ENCODE measurements around the gene MCEMP1. TPM values are rescaled to one million over a fixed set of nuclear protein-coding genes. Genes with fewer than 3 reads are reported as not detected.

MCEMP1 gene
- total RNA-seq, 1 donor from 2014 or later = not detected

DNA sequence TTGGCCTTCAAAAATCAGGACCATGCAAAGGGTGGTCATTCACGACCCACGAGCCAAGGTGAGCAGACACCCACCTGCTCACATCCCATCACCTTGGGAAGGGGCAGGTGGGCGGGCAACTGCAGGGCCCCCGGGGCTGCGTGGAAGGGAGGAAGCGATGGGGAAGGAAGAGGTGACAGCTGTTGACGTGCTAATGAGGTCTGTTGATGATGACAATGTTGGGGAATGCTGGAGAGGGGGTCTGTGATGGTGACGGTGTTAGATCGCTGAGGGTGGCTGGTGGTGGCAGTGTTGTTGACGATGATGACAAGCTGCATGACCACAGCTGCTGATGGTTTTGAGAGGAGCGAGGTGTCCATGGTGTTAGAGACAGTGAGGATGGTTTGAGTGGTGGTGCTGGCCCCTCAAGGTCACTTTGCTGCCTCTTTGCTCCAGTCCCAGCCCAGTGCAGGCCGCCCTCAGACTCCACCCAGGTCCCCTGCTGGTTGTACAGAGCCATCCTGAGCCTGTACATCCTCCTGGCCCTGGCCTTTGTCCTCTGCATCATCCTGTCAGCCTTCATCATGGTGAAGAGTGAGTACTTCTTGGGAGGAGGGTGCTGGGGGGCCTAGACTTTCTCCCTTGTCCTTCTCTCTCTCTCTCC, 900 bp downstream of the MCEMP1 start:
- Histone ChIP-seq H3K9me3 (ENCODE audit: low read depth) (no peaks in the 10 kb centered on the region), H3K27me3 (peaks cover 73% of the 10 kb centered on the region), H4K20me1 (ENCODE audit: low read depth) (peaks cover 8% of the 10 kb centered on the region), H3F3A (ENCODE audit: low read depth) (no peaks in the 10 kb centered on the region), H3K79me2 (ENCODE audit: low read depth) (peaks cover 14% of the 10 kb centered on the region), H2AFZ (replicated peaks) (no peak overlapping the region), H3K36me3 (no peaks in the 10 kb centered on the region), H3K27ac (no peak overlapping the region), H3K4me3 (no peak overlapping the region), H3K4me1 (no peaks in the 10 kb centered on the region), H3K9ac (no peak overlapping the region), H3K4me2 (no peak overlapping the region)
- no peak for TF ChIP-seq CTCF (IDR thresholded peaks at IDR 0.05)
- no peak for TF ChIP-seq EZH2 (IDR thresholded peaks at IDR 0.05)
- no peak for TF ChIP-seq EZH2phosphoT487 (IDR thresholded peaks at IDR 0.05)
- Mint-ChIP-seq H3K4me3 (no peak overlapping the region), H3K27me3 (ENCODE audit: insufficient read depth, low read depth) (peaks cover 32% of the 10 kb centered on the region), H3K27ac (no peak overlapping the region), H3K36me3 (peaks cover 1% of the 10 kb centered on the region), H3K4me1 (peaks cover 13% of the 10 kb centered on the region), H3K9me3 (peaks cover 2% of the 10 kb centered on the region)
- no peak for DNase-seq (ENCODE audit: low spot score)

GRCh38 chr19:7678971-7679751, 2.3 kb downstream of the MCEMP1 start:
- Histone ChIP-seq H3K9me3 (ENCODE audit: low read depth) (no peaks in the 10 kb centered on the region), H3K79me2 (ENCODE audit: low read depth) (peaks cover 14% of the 10 kb centered on the region), H2AFZ (replicated peaks) (no peak overlapping the region), H3K36me3 (no peaks in the 10 kb centered on the region), H3K9ac (no peak overlapping the region), H3F3A (ENCODE audit: low read depth) (no peaks in the 10 kb centered on the region), H3K4me3 (no peak overlapping the region), H4K20me1 (ENCODE audit: low read depth) (peaks cover 13% of the 10 kb centered on the region), H3K27me3 (peaks cover 60% of the 10 kb centered on the region), H3K4me1 (no peaks in the 10 kb centered on the region), H3K27ac (no peak overlapping the region), H3K4me2 (no peak overlapping the region)
- Mint-ChIP-seq H3K27ac (peak overlapping the region; percentile 17), H3K27me3 (ENCODE audit: insufficient read depth, low read depth) (peaks cover 28% of the 10 kb centered on the region), H3K36me3 (peaks cover 5% of the 10 kb centered on the region), H3K9me3 (no peaks in the 10 kb centered on the region), H3K4me1 (peaks cover 13% of the 10 kb centered on the region), H3K4me3 (peak overlapping the region; percentile 83)
- TF ChIP-seq CTCF (IDR thresholded peaks at IDR 0.05) (no peak), EZH2phosphoT487 (IDR thresholded peaks at IDR 0.05) (no peak), EZH2 (IDR thresholded peaks at IDR 0.05) (no peak)
- DNase-seq (ENCODE audit: low spot score) = no peak

DNA sequence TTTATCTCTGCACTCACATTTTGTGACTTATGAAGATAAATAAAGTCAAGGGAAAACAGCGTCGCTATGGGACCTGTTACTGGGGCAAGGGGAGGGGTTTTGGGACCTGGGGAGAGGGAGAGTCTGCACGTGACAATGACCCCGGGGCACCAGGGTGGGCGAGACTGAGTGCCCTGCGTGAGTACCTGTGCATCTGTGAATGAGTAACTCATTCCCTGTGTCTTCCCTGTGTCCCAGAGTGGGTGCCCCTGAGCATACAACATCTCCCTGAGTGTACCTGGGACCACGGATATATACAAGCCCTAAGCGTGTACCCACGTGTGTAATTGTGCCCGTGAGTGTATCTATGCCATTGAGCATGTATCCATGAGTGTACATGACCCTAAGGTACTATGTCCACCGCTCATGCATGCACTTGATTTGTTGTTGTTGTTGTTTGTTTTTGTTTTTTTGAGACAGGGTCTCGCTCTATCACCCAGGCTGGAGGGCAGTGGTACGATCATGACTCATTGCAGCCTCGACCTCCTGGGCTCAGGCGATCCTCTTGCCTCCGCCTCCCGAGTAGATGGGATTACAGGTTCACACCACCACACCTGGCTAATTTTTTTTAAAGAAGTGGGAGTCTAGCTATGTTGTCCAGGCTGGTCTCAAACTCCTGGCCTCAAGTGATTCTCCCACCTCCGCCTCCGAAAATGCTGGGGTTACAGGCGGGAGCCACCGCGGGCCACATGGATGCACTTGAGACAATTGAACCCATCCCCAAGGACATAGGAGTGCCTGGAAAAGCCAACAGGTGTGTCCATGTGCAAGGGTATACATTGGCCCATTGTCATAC, 3.1 kb downstream of the MCEMP1 start:
- no peak for DNase-seq (ENCODE audit: low spot score)
- Histone ChIP-seq H3K9me3 (ENCODE audit: low read depth) (no peaks in the 10 kb centered on the region), H2AFZ (replicated peaks) (peak overlapping the region; percentile 14), H3K27ac (no peak overlapping the region), H4K20me1 (ENCODE audit: low read depth) (peaks cover 13% of the 10 kb centered on the region), H3K79me2 (ENCODE audit: low read depth) (peaks cover 14% of the 10 kb centered on the region), H3K4me2 (peak overlapping the region; percentile 19), H3K4me3 (peak overlapping the region; percentile 99), H3F3A (ENCODE audit: low read depth) (no peaks in the 10 kb centered on the region), H3K36me3 (no peaks in the 10 kb centered on the region), H3K9ac (no peak overlapping the region), H3K4me1 (no peaks in the 10 kb centered on the region), H3K27me3 (peaks cover 52% of the 10 kb centered on the region)
- TF ChIP-seq EZH2phosphoT487 (IDR thresholded peaks at IDR 0.05) = no peak
- TF ChIP-seq CTCF (IDR thresholded peaks at IDR 0.05) = no peak
- TF ChIP-seq EZH2 (IDR thresholded peaks at IDR 0.05) = no peak
- Mint-ChIP-seq H3K27me3 (ENCODE audit: insufficient read depth, low read depth) (peaks cover 26% of the 10 kb centered on the region), H3K4me1 (peaks cover 13% of the 10 kb centered on the region), H3K9me3 (no peaks in the 10 kb centered on the region), H3K27ac (peak overlapping the region; percentile 17), H3K4me3 (peak overlapping the region; percentile 83), H3K36me3 (peaks cover 5% of the 10 kb centered on the region)

All from neural progenitor cell (in vitro differentiated cells).